ENCODE data around the gene PRCP.

The PRCP gene

DNA sequence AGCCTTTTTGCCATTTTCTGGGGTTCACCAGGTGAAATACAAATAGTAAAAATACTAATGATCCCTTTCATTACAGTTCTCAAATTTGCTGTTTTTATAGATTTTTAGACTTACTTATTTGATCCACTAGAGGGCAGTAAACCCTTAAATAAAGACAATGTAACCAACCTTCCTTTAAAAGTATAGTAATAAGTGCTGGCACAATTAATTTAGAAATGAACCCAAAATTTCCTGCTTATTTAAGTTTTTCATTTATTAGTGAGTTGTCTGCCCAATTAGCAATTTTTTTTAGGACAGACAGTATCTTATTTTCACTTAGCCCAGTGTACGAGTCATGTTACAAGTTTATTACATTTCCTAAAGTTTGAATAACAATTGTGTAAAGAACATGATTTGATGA is 6.0 kb upstream of the PRCP start:
- H3K27ac ChIP-seq (ENCODE audit: low read length), result no peak overlapping the region
- H3K36me3 ChIP-seq (ENCODE audit: control insufficient read depth in 1 of 2, insufficient read depth in 2 of 2, low read length in 2 of 2), result no peaks in the 10 kb centered on the region
- peaks cover 5 to 12% of the 10 kb centered on the region in 2 donors for H3K4me1 ChIP-seq (ENCODE audit: control insufficient read depth in 1 of 2, insufficient read depth in 2 of 2, low read length in 2 of 2)
- no peak overlapping the region for H3K4me3 ChIP-seq (ENCODE audit: low read depth in 1 of 2, low read length in 2 of 2)
- no peaks in the 10 kb centered on the region for H3K9me3 ChIP-seq (ENCODE audit: control insufficient read depth in 1 of 2, low read length in 2 of 2)
- no peaks in the 10 kb centered on the region for H3K27me3 ChIP-seq (ENCODE audit: low read depth, low read length)

DNA sequence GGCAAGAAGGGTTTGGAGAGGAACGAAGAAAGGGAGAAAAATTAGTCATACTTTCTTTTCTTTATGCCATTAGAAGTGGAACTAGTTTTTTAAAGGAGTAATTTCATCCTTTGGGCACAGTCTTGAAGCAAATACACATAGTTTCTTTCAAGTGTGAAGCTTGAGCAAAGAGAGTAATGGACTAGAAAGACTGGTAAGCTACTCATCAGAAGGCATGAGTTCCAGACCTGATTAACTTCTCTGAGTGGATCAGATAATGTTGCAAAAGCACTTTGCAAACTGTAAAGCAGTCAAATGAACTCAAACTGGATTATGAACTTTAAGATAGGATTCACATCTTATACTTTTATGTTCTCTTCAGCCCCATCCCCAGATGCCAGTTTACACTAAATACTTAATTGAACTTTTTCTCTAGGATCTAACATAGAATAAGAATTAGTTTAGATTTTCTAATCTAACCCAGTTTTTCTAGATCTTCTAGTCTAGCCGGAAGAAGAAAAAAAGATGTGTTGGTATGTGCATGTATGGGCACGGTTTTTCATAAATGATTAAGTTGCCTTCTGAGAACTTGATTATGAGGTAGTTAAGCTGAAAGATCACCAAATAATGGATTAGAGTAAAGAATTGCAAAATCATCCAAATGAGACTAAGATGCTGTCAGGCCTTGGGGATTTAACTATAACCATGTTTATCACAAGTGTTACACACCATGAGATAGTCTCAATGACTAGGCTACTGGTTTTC is 3.8 kb upstream of the PRCP start:
- Histone ChIP-seq H3K4me1 (ENCODE audit: control insufficient read depth in 1 of 2, insufficient read depth in 2 of 2, low read length in 2 of 2) (peaks cover 5 to 23% of the 10 kb centered on the region in 2 donors), H3K9me3 (ENCODE audit: control insufficient read depth in 1 of 2, low read length in 2 of 2) (no peaks in the 10 kb centered on the region), H3K27me3 (ENCODE audit: low read depth, low read length) (no peaks in the 10 kb centered on the region), H3K27ac (ENCODE audit: low read length) (no peak overlapping the region), H3K4me3 (ENCODE audit: low read depth in 1 of 2, low read length in 2 of 2) (no peak overlapping the region), H3K36me3 (ENCODE audit: control insufficient read depth in 1 of 2, insufficient read depth in 2 of 2, low read length in 2 of 2) (no peaks in the 10 kb centered on the region)

DNA sequence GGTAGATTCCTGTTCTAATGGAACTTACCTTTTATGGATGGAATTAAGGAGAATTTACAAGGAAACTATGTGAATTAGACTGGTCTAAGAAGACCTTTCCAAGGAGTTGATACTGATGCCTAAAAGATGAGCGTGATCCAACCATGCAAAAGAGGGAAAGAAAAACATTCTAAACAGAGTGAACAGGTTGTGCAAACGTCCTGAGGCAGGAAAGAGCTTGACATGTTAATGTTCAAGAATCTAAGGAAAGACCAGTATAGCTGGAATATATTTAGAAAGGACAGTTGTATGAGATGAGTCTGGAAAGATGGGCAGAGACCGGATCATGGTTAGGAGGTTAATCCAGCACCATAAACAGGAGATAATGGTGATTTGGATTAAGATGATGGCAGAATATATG is 2.6 kb upstream of the PRCP start:
- Histone ChIP-seq H3K9me3 (ENCODE audit: control insufficient read depth in 1 of 2, low read length in 2 of 2) (no peaks in the 10 kb centered on the region), H3K27me3 (ENCODE audit: low read depth, low read length) (no peaks in the 10 kb centered on the region), H3K27ac (ENCODE audit: low read length) (no peak overlapping the region), H3K36me3 (ENCODE audit: control insufficient read depth in 1 of 2, insufficient read depth in 2 of 2, low read length in 2 of 2) (no peaks in the 10 kb centered on the region), H3K4me1 (ENCODE audit: control insufficient read depth in 1 of 2, insufficient read depth in 2 of 2, low read length in 2 of 2) (peaks cover 5 to 27% of the 10 kb centered on the region in 2 donors), H3K4me3 (ENCODE audit: low read depth in 1 of 2, low read length in 2 of 2) (no peak overlapping the region)

DNA sequence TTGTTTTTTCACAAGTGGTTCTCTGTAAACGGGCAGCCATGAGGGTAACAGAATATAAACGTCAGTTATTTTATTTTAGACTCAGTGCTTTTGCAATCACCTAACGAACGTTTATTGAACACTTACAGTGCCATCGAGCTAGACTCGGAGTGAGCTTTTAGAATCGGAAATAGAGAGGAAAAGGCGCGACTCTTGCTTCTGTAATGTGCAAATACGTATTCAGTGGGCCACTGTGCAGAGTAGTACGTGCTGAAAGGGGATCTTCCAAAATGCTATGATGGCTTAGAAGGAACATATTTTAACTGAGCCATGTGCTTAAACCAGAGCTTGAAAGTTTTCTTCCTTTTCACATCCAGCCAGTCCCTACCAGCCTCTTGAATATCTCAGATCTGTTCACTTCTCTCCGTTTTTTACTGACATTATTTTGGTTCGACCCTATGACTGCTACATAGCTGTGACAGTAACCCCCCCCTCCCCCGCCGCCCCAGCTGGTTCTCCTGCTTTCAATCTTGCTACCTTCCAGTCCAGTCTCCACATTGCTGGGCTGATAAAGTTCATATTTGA is 1.8 kb upstream of the PRCP start:
- H3K9me3 ChIP-seq (ENCODE audit: control insufficient read depth in 1 of 2, low read length in 2 of 2), result no peaks in the 10 kb centered on the region
- peaks cover 5 to 26% of the 10 kb centered on the region in 2 donors for H3K4me1 ChIP-seq (ENCODE audit: control insufficient read depth in 1 of 2, insufficient read depth in 2 of 2, low read length in 2 of 2)
- H3K27ac ChIP-seq (ENCODE audit: low read length), result no peak overlapping the region
- no peaks in the 10 kb centered on the region for H3K27me3 ChIP-seq (ENCODE audit: low read depth, low read length)
- H3K36me3 ChIP-seq (ENCODE audit: control insufficient read depth in 1 of 2, insufficient read depth in 2 of 2, low read length in 2 of 2), result no peaks in the 10 kb centered on the region
- peak overlapping the region; percentile 78 to 92 for H3K4me3 ChIP-seq (ENCODE audit: low read depth in 1 of 2, low read length in 2 of 2)

DNA sequence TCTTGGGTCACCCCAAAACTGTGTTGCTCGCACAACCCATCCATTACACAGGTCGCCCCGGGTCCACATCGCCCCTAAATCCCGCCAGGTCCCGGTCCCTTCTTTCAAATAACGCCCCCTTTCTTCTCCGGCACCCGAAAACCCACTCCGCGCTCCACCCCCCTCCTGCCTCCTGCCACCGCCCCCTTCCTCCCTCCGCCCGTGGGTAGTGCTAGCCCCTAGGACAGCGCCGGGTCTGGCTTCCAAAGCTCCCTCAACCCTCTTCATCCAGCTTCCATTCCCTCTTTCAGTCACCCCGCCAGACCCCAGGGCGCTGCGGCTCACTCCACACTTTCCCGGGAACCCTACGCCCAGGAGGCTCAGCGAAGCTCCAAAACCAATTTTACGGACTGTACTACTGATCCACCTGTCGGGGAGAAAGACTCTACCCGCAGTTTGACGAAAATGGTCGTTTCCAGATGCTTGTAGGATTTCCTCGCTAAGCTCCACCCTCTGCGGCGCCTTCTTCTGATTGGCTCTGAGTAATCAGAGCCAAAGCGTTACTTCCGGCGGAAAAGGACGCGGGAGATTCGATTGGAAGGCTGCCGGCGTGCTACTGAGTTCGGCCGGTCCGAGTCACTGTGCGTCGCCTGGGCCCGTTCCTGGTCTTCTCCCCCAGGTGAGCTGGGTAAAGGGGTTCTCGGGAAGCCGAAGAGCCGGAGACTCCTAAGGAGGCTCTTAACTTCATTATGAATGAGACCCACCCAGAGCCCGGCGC is 1.1 kb upstream of the PRCP start, which contains the start of gene DDIAS:
DDIAS (plus strand) TSS at position 572 of the 757 bp plus-strand sequence. CDS start 13,003 bp downstream, outside the sequence.
- H3K9me3 ChIP-seq (ENCODE audit: control insufficient read depth in 1 of 2, low read length in 2 of 2), result no peaks in the 10 kb centered on the region
- H3K4me1 ChIP-seq (ENCODE audit: control insufficient read depth in 1 of 2, insufficient read depth in 2 of 2, low read length in 2 of 2), result peaks cover 2 to 22% of the 10 kb centered on the region in 2 donors
- H3K27me3 ChIP-seq (ENCODE audit: low read depth, low read length), result no peaks in the 10 kb centered on the region
- H3K36me3 ChIP-seq (ENCODE audit: control insufficient read depth in 1 of 2, insufficient read depth in 2 of 2, low read length in 2 of 2), result no peaks in the 10 kb centered on the region
- peak within 1 kb of the TSS; percentile 93 for H3K27ac ChIP-seq (ENCODE audit: low read length)
- H3K4me3 ChIP-seq (ENCODE audit: low read depth in 1 of 2, low read length in 2 of 2), result peak within 1 kb of the TSS; percentile 78 to 92

DNA sequence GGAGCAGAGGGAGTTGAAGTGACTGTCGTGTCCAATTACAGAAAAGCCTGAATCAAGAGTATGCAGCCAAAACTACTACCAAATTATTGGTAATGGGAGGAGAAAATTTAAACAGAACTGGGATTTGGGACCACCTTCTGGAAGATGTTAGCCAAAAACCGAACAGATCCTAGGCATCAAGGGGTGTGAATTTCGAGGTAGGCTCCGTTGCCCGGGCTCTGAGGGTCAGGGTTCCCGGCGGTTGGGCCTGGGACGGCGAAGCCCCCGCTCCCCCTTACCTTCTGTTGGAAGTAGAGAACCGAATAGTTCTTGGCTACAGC is 313 bp downstream of the PRCP start:
- peak overlapping the region; percentile 78 to 92 for H3K4me3 ChIP-seq (ENCODE audit: low read depth in 1 of 2, low read length in 2 of 2)
- peaks cover 0 to 22% of the 10 kb centered on the region in 2 donors for H3K4me1 ChIP-seq (ENCODE audit: control insufficient read depth in 1 of 2, insufficient read depth in 2 of 2, low read length in 2 of 2)

DNA sequence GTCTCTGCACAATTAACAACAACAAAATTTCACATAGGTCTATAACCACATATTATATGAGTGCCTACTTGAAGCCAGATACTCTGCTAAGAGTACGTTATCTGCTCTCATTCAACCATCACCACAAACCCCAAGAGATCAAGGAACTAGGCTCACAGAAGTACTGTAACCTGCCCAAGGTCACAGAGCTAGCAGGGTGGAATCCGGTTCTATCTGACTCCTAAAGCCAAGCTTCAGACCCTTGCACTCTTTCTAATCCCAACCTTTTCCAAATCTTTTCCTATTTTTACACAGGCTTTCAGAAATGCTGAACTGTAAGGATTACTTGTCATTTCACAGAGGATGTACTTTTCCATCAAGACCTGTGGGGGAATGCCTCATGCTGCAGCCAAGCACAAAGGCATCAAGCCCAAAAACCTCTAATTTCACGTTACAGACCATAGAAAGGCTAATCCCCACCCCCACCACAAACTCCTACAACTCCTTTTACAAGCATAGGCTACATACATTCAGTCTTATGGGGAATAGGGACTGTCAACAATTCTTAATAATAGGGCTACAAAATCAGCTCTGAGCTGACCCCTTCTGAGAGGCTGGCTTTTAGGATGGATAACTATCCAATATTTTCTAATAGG is 927 bp downstream of the PRCP start:
- Histone ChIP-seq H3K9me3 (ENCODE audit: control insufficient read depth in 1 of 2, low read length in 2 of 2) (no peaks in the 10 kb centered on the region), H3K4me3 (ENCODE audit: low read depth in 1 of 2, low read length in 2 of 2) (peak overlapping the region; percentile 78 to 92), H3K36me3 (ENCODE audit: control insufficient read depth in 1 of 2, insufficient read depth in 2 of 2, low read length in 2 of 2) (no peaks in the 10 kb centered on the region), H3K27ac (ENCODE audit: low read length) (no peak overlapping the region), H3K4me1 (ENCODE audit: control insufficient read depth in 1 of 2, insufficient read depth in 2 of 2, low read length in 2 of 2) (peaks cover 0 to 22% of the 10 kb centered on the region in 2 donors), H3K27me3 (ENCODE audit: low read depth, low read length) (no peaks in the 10 kb centered on the region)

More for the DNA sequence above, 313 bp downstream of the PRCP start:
- H3K27ac ChIP-seq (ENCODE audit: low read length), result peak overlapping the region; percentile 61
- no peaks in the 10 kb centered on the region for H3K9me3 ChIP-seq (ENCODE audit: control insufficient read depth in 1 of 2, low read length in 2 of 2)
- no peaks in the 10 kb centered on the region for H3K36me3 ChIP-seq (ENCODE audit: control insufficient read depth in 1 of 2, insufficient read depth in 2 of 2, low read length in 2 of 2)
- no peaks in the 10 kb centered on the region for H3K27me3 ChIP-seq (ENCODE audit: low read depth, low read length)

DNA sequence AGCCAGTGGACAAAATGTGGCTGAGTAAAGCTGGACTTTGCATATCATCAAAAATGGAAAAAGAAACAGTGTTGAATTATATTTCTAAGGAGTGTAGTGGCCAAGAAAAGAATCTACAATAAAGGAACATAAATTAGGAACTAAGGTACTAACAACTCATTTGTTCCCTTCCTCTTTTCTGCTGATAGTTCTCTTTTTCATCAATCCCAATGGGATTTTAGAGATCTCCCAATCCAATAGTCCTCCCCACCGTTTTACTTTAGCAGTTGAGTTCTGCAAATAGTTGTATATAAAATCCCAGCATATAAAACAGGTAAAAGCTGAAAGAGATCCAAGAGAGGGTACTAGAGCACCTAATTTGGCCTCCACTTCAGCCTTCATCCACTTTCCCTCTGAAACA is 2.0 kb downstream of the PRCP start:
- no peak overlapping the region for H3K27ac ChIP-seq (ENCODE audit: low read length)
- peaks cover 0 to 22% of the 10 kb centered on the region in 2 donors for H3K4me1 ChIP-seq (ENCODE audit: control insufficient read depth in 1 of 2, insufficient read depth in 2 of 2, low read length in 2 of 2)

DNA sequence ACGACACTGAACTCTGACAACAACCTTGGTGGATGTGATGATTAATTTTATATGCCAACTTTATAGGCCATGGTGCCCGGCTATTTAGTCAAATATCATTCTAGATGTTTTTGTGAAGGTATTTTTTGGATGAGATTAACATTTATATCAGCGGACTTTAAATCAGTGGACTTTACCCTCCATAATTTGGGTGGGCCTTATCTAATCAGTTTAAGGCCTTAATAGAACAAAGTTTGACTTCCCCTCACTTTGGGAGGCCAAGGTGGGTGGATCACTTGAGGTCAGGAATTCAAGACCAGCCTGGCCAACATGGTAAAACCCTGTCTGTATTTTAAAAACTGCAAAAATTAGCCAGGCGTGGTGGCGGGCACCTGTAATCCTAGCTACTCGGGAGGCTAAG is 4.0 kb downstream of the PRCP start:
- Histone ChIP-seq H3K9me3 (ENCODE audit: control insufficient read depth in 1 of 2, low read length in 2 of 2) (no peaks in the 10 kb centered on the region), H3K27ac (ENCODE audit: low read length) (no peak overlapping the region), H3K4me3 (ENCODE audit: low read depth in 1 of 2, low read length in 2 of 2) (no peak overlapping the region), H3K27me3 (ENCODE audit: low read depth, low read length) (no peaks in the 10 kb centered on the region), H3K4me1 (ENCODE audit: control insufficient read depth in 1 of 2, insufficient read depth in 2 of 2, low read length in 2 of 2) (peaks cover 0 to 18% of the 10 kb centered on the region in 2 donors), H3K36me3 (ENCODE audit: control insufficient read depth in 1 of 2, insufficient read depth in 2 of 2, low read length in 2 of 2) (no peaks in the 10 kb centered on the region)

More for the DNA sequence above, 2.0 kb downstream of the PRCP start:
- Histone ChIP-seq H3K36me3 (ENCODE audit: control insufficient read depth in 1 of 2, insufficient read depth in 2 of 2, low read length in 2 of 2) (no peaks in the 10 kb centered on the region), H3K4me3 (ENCODE audit: low read depth in 1 of 2, low read length in 2 of 2) (no peak overlapping the region), H3K9me3 (ENCODE audit: control insufficient read depth in 1 of 2, low read length in 2 of 2) (no peaks in the 10 kb centered on the region), H3K27me3 (ENCODE audit: low read depth, low read length) (no peaks in the 10 kb centered on the region)

DNA sequence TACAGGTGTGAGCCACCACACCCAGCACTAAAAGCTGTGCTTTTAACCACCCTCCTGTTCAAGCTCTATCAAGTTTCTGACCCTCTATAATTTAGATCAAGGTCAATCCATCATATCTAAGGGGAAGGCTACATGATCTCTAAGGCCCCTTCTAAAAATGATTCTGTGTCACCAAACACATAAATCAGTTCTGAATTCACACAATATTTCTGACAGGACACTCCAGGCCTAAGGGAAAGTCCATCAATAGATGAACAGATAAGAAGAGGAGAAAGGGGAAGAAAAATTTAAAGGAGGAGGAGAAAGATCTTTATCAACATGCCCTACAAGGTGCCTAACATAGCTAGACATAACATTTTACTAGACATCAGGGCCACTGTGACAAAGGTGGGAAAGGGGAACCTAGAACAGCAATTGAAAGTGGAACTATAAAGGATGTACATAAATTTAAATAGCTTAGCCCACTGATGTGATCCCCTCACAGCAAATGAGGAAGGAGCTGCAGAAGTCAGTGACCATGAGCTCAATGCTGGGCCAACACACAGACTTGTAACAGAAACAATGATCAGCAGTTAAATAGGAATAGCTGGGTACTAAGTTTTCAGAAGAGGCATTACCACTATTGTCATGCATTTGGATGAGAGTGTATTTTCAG is 4.7 kb downstream of the PRCP start:
- peaks cover 0 to 22% of the 10 kb centered on the region in 2 donors for H3K4me1 ChIP-seq (ENCODE audit: control insufficient read depth in 1 of 2, insufficient read depth in 2 of 2, low read length in 2 of 2)
- no peaks in the 10 kb centered on the region for H3K27me3 ChIP-seq (ENCODE audit: low read depth, low read length)
- no peaks in the 10 kb centered on the region for H3K36me3 ChIP-seq (ENCODE audit: control insufficient read depth in 1 of 2, insufficient read depth in 2 of 2, low read length in 2 of 2)
- no peaks in the 10 kb centered on the region for H3K9me3 ChIP-seq (ENCODE audit: control insufficient read depth in 1 of 2, low read length in 2 of 2)
- H3K27ac ChIP-seq (ENCODE audit: low read length), result no peak overlapping the region
- H3K4me3 ChIP-seq (ENCODE audit: low read depth in 1 of 2, low read length in 2 of 2), result no peak overlapping the region

All from muscle layer of duodenum (tissue), 2 donors.